Fibroblast of mammary gland (primary cell): Measurements from ENCODE around the gene TMEM44.

ENCODE experiments used
- DNase-seq: peaks from one replicate; pipeline ENCODE4 v3.0.0-alpha.2; 2010; ENCODE audit warnings: low read depth
- H3K4me3 ChIP-seq: 2 replicates; pipeline ENCODE4 v1.5.1; 2011; ENCODE audit warnings: low read depth, mild to moderate bottlenecking, low read length, moderate library complexity; ENCODE audit not compliant: control insufficient read depth
- TF ChIP-seq, protein P1 (sequence below): conservative IDR thresholded peaks from 2 replicates; pipeline ENCODE4 v1.5.1; 2011; ENCODE audit warnings: low read depth, low read length, inconsistent platforms; ENCODE audit not compliant: control insufficient read depth, insufficient read depth

Gene TMEM44

GRCh38 chr3:194556086-194557056 lies 76.8 kb downstream of the TMEM44 start:
- no peak overlapping the region for H3K4me3 ChIP-seq
- TF ChIP-seq, protein P1, sequence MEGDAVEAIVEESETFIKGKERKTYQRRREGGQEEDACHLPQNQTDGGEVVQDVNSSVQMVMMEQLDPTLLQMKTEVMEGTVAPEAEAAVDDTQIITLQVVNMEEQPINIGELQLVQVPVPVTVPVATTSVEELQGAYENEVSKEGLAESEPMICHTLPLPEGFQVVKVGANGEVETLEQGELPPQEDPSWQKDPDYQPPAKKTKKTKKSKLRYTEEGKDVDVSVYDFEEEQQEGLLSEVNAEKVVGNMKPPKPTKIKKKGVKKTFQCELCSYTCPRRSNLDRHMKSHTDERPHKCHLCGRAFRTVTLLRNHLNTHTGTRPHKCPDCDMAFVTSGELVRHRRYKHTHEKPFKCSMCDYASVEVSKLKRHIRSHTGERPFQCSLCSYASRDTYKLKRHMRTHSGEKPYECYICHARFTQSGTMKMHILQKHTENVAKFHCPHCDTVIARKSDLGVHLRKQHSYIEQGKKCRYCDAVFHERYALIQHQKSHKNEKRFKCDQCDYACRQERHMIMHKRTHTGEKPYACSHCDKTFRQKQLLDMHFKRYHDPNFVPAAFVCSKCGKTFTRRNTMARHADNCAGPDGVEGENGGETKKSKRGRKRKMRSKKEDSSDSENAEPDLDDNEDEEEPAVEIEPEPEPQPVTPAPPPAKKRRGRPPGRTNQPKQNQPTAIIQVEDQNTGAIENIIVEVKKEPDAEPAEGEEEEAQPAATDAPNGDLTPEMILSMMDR = no peak
- peak; percentile 42 for DNase-seq

DNA sequence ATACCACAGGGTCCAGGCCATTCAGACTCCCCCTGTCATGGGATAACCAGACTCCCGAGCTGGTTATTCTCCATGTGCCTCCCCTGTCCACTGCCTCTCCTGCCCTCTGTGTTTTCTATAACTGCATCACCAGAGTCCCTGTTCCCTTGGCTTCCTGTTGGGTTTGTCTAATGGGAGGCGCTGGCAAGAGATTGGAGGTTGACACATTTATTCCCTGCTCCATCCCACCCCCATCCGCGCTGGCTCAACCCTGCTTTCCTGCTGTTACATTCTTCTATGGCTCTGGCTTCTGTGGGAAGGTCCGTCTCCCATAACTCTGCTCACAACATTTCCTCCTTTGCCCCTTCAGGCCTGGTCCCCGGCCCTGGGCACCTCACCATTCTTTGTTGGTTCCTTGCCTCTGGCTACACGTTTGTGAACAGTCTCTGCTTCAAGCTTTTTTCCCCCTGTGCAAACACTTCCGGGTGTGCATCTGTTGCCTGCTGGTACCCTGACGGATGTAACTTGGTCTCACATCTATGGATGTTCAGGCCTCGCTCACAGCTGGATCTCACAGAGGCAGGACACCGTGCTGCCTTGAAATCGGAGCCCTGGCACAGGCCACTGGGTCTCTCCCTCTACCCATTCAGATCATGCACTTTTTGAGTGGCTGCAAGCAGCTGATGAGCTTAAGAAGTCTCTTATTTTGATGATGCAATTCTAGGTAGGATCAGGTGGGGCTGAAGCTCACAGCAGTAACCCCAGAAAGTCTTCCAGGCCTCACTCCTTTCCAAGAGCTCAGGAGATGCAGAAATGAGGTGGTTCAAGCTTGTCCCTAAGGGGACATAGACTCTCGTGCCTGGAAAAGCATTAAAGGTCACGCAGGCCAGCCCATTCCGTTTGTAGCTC lies 77.8 kb downstream of the TMEM44 start:
- TF ChIP-seq, protein P1 = no peak
- no peak overlapping the region for H3K4me3 ChIP-seq
- no peak for DNase-seq

DNA sequence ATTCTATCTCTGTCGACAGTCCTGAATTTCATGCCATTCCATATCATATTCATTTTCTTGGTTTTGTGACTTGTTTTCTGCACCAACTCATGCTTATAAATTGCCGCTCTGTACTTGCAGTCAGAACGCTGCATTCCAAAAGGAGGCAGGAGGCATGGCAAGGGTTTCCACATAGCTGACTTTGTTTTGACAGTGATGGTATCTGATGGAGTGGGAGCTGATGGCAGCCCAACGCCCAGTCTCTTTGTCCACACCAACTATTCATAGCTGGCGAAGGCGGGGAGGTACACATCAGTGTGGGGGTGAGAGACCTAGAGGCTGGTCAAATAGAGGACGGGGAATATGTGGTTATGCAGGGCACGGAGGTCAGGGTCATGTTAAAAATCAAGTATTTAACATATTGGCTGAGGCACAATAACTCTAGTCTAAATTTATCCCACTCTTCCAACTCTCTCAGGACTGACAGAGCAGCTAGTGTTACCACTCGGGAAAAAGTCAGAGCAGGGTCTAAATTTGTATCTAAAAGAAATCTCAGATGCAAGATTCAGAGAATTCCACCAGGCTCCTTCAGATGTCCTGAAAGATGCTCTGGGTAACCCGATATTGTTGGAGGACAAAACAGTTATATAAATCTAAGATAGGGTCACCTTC lies 78.6 kb downstream of the TMEM44 start:
- TF ChIP-seq, protein P1 = no peak
- H3K4me3 ChIP-seq = no peak overlapping the region
- DNase-seq = no peak

GRCh38 chr3:194552327-194552949 lies 80.8 kb downstream of the TMEM44 start:
- TF ChIP-seq, protein P1 = no peak
- no peak overlapping the region for H3K4me3 ChIP-seq
- no peak for DNase-seq

GRCh38 chr3:194549853-194550252 lies 83.4 kb downstream of the TMEM44 start:
- no peak overlapping the region for H3K4me3 ChIP-seq
- TF ChIP-seq, protein P1 = no peak
- DNase-seq = no peak
